ENCODE measurements around the gene FGF19.
"Not testable (repeated sequence)": the region's sequence is repeated elsewhere in the genome, so short reads cannot be mapped to it uniquely, and the experiment has no call there.

Gene FGF19

GRCh38 chr11:69716891-69717747 lies 13.3 kb upstream of the FGF19 start:
- DNase-seq: no peak

GRCh38 chr11:69716099-69716498 lies 12.3 kb upstream of the FGF19 start:
- DNase-seq: no peak

- DNase-seq: no peak
These were observed 11.6 kb upstream of the FGF19 start for GRCh38 chr11:69715446-69715845.

GRCh38 chr11:69711822-69712801 lies 8.3 kb upstream of the FGF19 start:
- no peak for DNase-seq

- no peak for DNase-seq
These were observed 5.0 kb upstream of the FGF19 start for GRCh38 chr11:69708736-69709401.

GRCh38 chr11:69707176-69707575 lies 3.4 kb upstream of the FGF19 start:
- no peak for DNase-seq

- DNase-seq: no peak
These were observed 2.3 kb upstream of the FGF19 start for GRCh38 chr11:69705901-69706787.

- DNase-seq: no peak
These were observed 1.6 kb upstream of the FGF19 start for GRCh38 chr11:69705351-69705811.

GRCh38 chr11:69704508-69705253 lies 859 bp upstream of the FGF19 start:
- DNase-seq: no peak

GRCh38 chr11:69703453-69703767 lies 412 bp downstream of the FGF19 start:
- no peak for DNase-seq

- no peak for DNase-seq
These were observed 911 bp downstream of the FGF19 start for GRCh38 chr11:69702769-69703452.

GRCh38 chr11:69702239-69702691 lies 1.6 kb downstream of the FGF19 start:
- no peak for DNase-seq

GRCh38 chr11:69700278-69701140 lies 3.3 kb downstream of the FGF19 start:
- peak; percentile 79 for DNase-seq

- no peak for DNase-seq
These were observed 4.6 kb downstream of the FGF19 start for GRCh38 chr11:69699213-69699612.

GRCh38 chr11:69698362-69698761 lies 5.5 kb downstream of the FGF19 start:
- no peak for DNase-seq

- DNase-seq: no peak
These were observed 6.0 kb downstream of the FGF19 start for GRCh38 chr11:69697861-69698260.

GRCh38 chr11:69697469-69697843 lies 6.4 kb downstream of the FGF19 start:
- no peak for DNase-seq

- no peak for DNase-seq
These were observed 6.9 kb downstream of the FGF19 start for GRCh38 chr11:69696749-69697468.

GRCh38 chr11:69695995-69696394 lies 7.8 kb downstream of the FGF19 start:
- DNase-seq: not testable (repeated sequence)

All from left hindlimb (tissue), 1 donor.